GM15510 (cell line): ENCODE measurements around the gene TEX2.

Experiments used
- POLR2A ChIP-seq: IDR thresholded peaks from 3 replicates; pipeline ENCODE4 v1.6.1; 2011; ENCODE audit warnings: borderline replicate concordance; ENCODE audit not compliant: insufficient read length; ENCODE audit errors: extremely low read depth

The TEX2 gene

DNA sequence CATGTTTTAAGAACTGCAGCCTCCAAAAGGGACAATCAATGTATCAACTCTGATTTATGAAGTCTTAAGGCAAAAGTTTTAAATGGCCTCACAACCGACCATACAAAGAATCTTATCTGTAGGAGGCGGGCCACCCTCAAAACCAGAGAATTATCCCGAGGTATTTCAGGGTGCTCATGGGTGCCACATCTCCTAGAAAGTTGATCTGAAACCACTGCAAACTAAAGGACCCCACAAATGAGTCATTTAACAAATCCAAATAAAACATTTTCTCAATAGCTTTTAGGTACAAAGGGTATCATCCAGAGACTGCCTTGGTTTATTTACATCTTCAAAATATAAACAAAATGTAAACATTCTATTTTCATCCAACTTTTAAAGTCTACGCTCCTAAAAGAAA lies 139.9 kb downstream of the TEX2 start:
- no peak for TF ChIP-seq POLR2A

DNA sequence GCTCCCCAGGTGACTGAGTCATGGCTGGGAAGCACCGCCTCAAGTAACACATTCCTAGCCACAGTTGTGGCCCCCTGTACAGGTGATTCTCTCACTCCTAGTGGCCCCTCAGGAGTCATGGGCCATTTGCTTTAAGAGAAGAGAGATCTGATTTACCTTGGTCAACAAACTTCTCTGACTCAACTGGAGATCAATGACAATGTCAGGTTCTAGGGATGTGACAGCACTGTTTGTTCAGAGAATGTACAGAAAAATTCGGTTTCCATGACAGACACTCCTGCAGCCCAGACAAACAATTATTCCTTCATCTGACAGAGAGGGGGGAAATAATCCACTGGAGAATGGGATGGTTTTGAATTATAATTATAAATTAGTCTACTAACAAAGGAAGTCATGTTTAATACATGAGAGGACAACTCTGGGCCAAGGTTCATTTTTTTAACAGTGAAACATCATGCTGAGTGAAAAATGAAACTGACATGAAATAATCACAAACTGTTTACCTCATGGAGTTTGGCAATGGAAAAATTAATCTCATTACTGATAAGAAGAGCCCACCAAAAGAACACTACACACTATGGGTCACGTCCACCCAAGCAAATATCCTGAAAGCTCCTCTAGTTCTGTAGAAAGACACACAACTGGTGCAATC lies 142.8 kb downstream of the TEX2 start:
- no peak for TF ChIP-seq POLR2A

GRCh38 chr17:64117981-64118979 lies 144.8 kb downstream of the TEX2 start:
- no peak for TF ChIP-seq POLR2A

DNA sequence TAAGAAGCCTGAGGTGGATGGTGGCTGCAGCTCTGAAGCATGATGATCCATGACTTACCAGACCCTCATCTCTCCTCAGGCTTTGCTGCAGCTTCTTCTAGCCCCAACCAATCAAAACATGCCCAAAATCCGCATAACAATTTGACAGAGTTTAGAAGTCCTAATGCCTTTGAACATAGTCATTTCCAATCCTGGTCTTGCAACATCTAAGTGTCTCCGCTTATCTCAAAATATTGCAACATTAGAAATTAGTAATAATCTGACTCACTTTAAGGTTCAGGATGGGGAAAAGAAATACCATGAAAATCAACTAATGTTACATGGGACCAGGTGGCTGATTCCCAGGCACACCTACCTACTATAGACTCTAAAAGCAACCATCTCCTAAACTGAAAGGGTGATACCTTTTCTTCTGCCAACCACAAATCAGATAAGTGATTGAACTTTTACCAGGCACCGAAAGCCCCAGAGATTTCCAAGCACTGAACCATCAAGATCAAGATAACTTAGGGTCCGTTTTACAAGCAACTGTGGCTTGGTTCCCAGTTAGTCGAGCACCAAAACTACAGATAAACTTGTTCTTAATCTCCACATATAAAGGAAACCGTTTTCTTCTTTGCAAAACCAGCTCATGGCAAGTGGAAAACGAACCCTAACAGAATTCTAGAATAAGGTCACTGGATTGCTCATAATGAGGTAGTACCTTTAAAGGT lies 147.1 kb downstream of the TEX2 start:
- no peak for TF ChIP-seq POLR2A

GRCh38 chr17:64115043-64115698 lies 147.9 kb downstream of the TEX2 start:
- TF ChIP-seq POLR2A, result no peak

DNA sequence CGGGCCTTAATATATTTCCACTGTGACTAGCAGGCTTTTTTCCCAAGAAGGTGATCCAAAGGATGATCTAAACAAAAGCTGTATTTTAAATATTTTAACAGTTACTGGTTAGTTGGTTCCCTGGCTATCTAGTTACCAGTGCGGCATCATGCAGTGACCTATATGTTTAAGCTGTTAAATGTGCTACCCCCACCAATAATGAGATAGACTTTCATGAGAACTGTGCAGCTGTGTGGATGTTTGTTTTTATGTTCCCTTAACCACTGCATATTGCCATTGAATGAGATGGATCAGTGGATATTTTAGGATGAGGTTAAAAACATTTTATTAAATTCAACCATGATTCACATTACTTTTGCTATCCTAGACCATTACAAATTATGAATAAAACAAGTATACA lies 150.1 kb downstream of the TEX2 start:
- TF ChIP-seq POLR2A, result no peak

DNA sequence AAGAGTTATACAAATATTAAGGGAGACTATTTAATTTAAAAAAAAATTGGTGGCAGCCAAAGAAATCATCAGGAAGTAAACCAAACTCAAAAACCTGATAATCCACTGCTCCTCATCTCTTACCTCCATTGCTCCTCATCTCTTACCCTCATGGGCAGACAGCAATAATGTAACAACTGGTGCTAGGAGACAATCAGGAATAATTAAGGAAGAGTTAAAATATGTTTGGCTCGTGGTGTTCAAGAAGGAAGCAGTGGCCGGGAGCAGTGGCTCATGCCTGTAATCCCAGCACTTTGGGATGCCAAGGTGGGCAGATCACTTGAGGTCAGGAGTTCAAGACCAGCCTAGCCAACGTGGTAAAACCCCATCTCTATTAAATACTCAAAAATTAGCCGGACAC lies 151.2 kb downstream of the TEX2 start:
- no peak for TF ChIP-seq POLR2A

- TF ChIP-seq POLR2A, result no peak
These were observed 152.5 kb downstream of the TEX2 start for GRCh38 chr17:64110379-64111152.

GRCh38 chr17:64109400-64109799 lies 153.7 kb downstream of the TEX2 start:
- no peak for TF ChIP-seq POLR2A

DNA sequence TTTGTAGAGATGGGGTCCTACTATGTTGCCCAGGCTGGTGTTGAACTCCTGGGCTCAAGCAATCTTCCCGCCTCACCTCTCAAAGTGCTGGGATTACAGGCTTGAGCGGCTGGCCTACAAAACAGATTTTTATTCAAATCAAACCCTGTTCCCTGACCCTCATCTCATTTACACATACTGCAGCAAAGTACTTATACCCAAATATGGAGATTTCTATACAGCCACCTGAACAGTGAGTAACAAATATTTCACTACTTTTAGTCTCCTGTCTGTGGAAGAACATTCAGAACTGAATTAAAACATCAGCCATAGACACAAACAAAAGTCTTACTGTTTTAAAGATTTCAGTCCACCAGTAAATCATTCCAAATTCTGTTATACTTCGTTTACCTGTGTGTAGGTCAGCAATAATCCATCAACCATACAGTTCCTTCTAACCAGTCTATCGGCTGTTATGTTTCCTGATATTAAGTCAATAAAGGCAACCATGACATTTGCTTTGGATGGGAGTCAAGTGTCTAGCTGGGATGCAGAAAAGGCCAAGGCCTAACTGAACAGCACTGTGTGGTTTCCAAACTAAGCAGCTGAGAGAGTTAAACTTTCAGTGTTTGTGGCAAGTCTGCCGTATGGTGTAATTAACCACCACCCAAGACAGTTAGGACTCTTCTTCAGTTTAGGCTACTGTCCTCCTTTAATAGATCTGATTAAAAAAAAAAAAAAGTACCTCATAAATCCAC lies 155.4 kb downstream of the TEX2 start:
- no peak for TF ChIP-seq POLR2A

DNA sequence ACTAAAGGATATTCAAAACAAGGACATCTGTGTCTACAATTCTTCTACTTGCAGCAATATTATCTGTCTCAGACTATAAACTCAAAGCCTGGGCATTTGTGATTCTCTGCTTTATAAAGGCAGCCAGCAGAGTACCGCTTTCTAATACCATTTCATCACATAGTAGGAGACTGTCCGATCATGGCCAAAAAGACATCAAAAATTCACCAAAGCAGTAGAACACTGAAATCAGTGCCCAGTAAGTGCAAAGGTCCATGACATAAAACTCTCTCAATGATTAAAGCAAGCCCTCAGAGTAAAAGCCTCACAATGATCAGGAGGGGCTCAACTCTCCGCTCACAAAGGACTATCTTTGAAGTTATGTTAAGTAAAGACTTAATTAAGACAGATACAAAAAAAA lies 156.1 kb downstream of the TEX2 start:
- no peak for TF ChIP-seq POLR2A

GRCh38 chr17:64103391-64104364 lies 159.4 kb downstream of the TEX2 start:
- TF ChIP-seq POLR2A, result no peak
